ENCODE results near the gene ZC3H4. TPM values are rescaled to one million over a fixed set of nuclear protein-coding genes. Genes with fewer than 3 reads are reported as not detected.
A peak's percentile ranks its signal among the peaks of the same experiment; 100 is the strongest.

The ZC3H4 gene
- total and polyA plus RNA-seq, 9 of the 15 experiments (the other 6 are each of a cell fraction or from before 2014, with no cell fraction given), result 2.2 to 75.6 (median 18.3) TPM

DNA sequence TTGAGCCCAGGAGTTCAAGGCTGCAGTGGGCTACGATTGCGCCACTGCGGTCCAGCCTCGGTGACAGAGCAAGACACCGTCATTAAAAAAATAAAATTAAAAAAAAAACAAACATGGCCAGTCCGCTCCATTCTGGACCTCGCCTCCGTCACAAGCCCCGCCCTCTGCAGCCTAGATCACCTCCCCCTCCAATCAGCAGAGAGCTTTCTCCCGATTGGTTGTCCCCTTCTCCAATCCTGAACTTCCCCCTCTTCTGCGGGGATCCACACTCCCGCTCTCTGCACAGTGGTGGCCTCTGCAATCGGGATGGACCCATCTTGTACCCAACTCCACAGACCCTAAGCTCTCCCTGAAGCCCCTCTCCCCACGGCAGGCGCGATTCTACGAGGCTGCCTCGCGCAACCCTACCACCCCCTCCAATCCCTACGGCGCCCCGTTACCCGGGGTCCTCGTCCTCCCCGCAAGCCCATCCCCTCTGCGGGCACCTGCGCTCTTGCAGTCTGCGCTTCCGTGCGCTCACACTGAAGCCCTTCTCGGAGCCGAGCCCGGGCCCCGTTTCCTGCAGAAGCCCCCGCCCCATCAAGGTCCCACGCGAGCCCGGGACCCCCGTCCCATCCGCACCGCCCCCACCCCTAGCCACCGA lies 65.7 kb downstream of the ZC3H4 start (continued):
- TF ChIP-seq FOS (IDR thresholded peaks at IDR 0.05; ENCODE audit: extremely low read depth, insufficient read length) (peak; percentile 85), BRCA1 (IDR thresholded peaks at IDR 0.05) (no peak), BRCA1 (CRISPR knock-in tag; IDR thresholded peaks at IDR 0.05) (no peak), HMGN3 (IDR thresholded peaks at IDR 0.05; ENCODE audit: borderline replicate concordance, extremely low read depth, insufficient read length, low read depth, low read length) (no peak), ZNF23 (CRISPR knock-in tag; IDR thresholded peaks at IDR 0.05) (no peak), ELF1 (tag; IDR thresholded peaks at IDR 0.05) (no peak), FOXO4 (CRISPR knock-in tag; IDR thresholded peaks at IDR 0.05) (no peak), ZNF76 (CRISPR knock-in tag; IDR thresholded peaks at IDR 0.05; ENCODE audit: borderline replicate concordance) (no peak), NR2C1 (IDR thresholded peaks at IDR 0.05) (no peak), NR2C1 (tag; IDR thresholded peaks at IDR 0.05) (no peak), ZC3H11A (IDR thresholded peaks at IDR 0.05; ENCODE audit: low read depth, low read length) (no peak), YBX1 (IDR thresholded peaks at IDR 0.05) (no peak), PRPF4 (IDR thresholded peaks at IDR 0.05; ENCODE audit: insufficient read depth, low read depth, low read length, poor library complexity, severe bottlenecking) (no peak), IRF2 (CRISPR knock-in tag; IDR thresholded peaks at IDR 0.05) (no peak), WHSC1 (IDR thresholded peaks at IDR 0.05; ENCODE audit: low read length) (no peak), ILK (tag; IDR thresholded peaks at IDR 0.05; ENCODE audit: borderline replicate concordance, low read depth) (no peak), ATF2 (CRISPR knock-in tag; IDR thresholded peaks at IDR 0.05) (no peak), EGR1 (conservative IDR thresholded peaks at IDR 0.05) (no peak), MYNN (IDR thresholded peaks at IDR 0.05) (no peak), MYNN (CRISPR knock-in tag; IDR thresholded peaks at IDR 0.05) (no peak), ZC3H8 (IDR thresholded peaks at IDR 0.05) (no peak), RBM39 (optimal IDR thresholded peaks at IDR 0.05; ENCODE audit: low read depth, low read length) (no peak), CCAR2 (IDR thresholded peaks at IDR 0.05; ENCODE audit: low read depth, low read length) (no peak), FOXK2 (conservative IDR thresholded peaks at IDR 0.05 in 1 of 2, IDR thresholded peaks at IDR 0.05 in 1 of 2; ENCODE audit: low read depth in 2 of 2) (0 out of 4 replicates have a peak, but pooled peaks of 1 of the 2 experiments have one; percentile 42), SRSF7 (optimal IDR thresholded peaks at IDR 0.05; ENCODE audit: low read depth, low read length) (no peak), EWSR1 (IDR thresholded peaks at IDR 0.05; ENCODE audit: borderline replicate concordance, low read depth, partially characterized antibody) (no peak), PURB (CRISPR knock-in tag; IDR thresholded peaks at IDR 0.05; ENCODE audit: low read depth) (no peak), NCOR1 (IDR thresholded peaks at IDR 0.05) (no peak)
- TF ChIP-seq, protein P1, sequence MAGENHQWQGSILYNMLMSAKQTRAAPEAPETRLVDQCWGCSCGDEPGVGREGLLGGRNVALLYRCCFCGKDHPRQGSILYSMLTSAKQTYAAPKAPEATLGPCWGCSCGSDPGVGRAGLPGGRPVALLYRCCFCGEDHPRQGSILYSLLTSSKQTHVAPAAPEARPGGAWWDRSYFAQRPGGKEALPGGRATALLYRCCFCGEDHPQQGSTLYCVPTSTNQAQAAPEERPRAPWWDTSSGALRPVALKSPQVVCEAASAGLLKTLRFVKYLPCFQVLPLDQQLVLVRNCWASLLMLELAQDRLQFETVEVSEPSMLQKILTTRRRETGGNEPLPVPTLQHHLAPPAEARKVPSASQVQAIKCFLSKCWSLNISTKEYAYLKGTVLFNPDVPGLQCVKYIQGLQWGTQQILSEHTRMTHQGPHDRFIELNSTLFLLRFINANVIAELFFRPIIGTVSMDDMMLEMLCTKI (IDR thresholded peaks at IDR 0.05; ENCODE audit: partially characterized antibody), result no peak
